IPS-NIHi7 (cell line): ENCODE data around the gene PLEKHM2.
"Not testable (repeated sequence)": the region's sequence is repeated elsewhere in the genome, so short reads cannot be mapped to it uniquely, and the experiment has no call there.

Experiments
- DNase-seq: peaks from one replicate; pipeline ENCODE4 v3.0.0; 2012; ENCODE audit warnings: mixed read lengths; ENCODE audit errors: extremely low spot score

PLEKHM2 gene

GRCh38 chr1:15684042-15684461 lies at the start of gene PLEKHM2:
Gene PLEKHM2 (plus strand): TSS chr1:15684320. CDS start chr1:15684559, 239 bp downstream.
- DNase-seq, result peak; percentile 80

- no peak for DNase-seq
Observed at GRCh38 chr1:15636436-15636835, 47.7 kb upstream of the PLEKHM2 start.

DNA sequence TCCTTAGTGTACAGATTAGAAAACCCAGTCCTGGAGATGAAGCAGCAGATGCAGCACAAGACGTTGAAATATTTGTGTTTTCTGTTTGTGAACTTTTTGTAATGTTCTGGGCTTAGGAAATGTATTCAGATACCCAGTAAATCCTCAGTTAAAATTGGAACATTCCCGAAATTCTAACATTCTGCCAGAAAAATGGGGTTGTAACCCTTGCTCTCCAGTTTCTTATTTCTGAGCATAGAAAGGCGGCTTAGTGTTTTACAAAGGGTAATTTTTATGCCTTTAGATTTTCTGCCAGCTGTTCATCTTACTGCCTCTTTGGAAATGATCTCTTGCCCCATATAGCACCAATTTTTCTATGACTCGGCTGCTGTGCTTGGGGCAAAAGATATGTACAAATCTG lies 46.3 kb upstream of the PLEKHM2 start:
- DNase-seq, result no peak

- DNase-seq, result no peak
Observed at GRCh38 chr1:15639262-15639661, 44.9 kb upstream of the PLEKHM2 start.

DNA sequence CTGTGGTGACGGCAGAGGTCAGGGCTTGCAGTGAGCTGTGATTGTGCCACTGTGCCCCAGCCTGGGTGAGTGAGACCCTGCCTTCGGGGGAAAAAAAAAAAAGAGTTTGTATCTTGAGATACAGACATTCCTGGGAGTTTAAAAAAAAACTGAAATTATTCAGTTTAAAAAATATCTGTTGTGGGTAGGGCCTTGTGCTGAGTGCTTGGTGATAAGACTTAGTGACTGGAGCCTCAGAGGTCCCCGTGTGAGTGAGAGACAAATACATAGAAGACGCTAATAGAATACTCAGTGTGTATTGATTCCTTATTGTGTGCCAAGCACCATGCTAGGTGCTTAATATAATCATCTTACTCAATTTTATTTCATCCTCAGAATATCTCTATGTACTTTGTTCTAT lies 44.2 kb upstream of the PLEKHM2 start:
- DNase-seq, result no peak

DNA sequence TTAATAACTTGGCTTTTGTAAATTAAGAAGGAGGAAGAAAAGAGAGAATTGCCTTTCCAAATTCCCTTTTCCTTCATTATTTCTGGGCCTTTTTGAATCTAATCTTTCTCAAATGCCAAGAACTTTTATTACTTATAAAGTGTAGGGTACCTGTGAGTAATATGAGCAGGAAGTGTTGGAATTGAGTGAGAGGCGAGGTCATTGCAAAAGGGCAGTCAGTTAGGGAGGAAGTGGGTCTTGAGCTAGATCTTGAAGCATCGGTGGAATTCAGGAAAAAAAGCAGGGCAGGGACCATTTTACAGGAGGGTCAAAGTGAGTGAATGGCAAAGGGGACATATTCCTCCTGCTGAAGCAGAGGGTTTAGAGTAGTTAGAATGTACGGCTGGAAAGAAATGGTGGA lies 43.5 kb upstream of the PLEKHM2 start:
- no peak for DNase-seq

DNA sequence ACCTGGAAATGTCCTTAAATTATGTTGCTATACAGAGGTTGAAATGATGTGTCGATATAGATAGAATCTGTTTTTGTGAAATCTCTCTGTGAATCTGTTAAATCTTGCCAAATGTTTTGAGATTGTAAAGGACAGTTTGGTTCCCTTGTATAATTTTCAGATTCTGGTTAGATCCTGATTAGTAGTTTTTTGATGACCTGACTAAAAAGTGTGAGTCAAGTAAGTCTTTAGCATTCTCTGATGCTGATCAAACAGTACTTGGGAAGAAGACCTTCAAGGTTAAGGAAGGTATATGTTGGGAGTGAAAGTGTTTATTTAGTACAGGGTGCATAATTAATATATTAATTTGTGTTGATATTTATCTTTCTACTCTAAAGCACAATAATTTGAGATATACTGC lies 34.2 kb upstream of the PLEKHM2 start:
- DNase-seq, result no peak

- DNase-seq, result no peak
Observed at GRCh38 chr1:15650433-15650832, 33.7 kb upstream of the PLEKHM2 start.

- not testable (repeated sequence) for DNase-seq
Observed at GRCh38 chr1:15652130-15652529, 32.0 kb upstream of the PLEKHM2 start.

GRCh38 chr1:15654091-15654690 lies 29.9 kb upstream of the PLEKHM2 start:
- DNase-seq, result no peak

- DNase-seq, result no peak
Observed at GRCh38 chr1:15656464-15656863, 27.7 kb upstream of the PLEKHM2 start.

DNA sequence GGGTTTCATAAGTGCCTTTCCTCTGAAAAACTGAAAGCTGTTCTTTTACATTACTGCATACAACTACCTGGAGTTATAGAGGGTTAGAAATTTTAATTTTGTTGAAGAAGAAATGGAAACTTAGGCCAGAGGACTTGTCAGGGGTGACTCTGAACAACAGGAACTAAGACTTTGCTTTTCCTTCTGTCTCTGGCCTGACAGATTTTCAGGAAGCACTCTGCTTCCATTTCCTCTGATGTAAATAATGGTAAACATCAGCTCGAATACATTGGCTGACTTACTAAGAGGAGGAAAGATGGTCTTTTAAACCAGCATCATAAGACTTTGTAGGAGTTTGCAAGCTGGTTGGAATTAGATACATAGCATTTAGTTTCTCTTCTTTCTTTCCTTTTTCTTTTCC lies 27.1 kb upstream of the PLEKHM2 start:
- DNase-seq, result no peak

- no peak for DNase-seq
Observed at GRCh38 chr1:15660151-15660550, 24.0 kb upstream of the PLEKHM2 start.

- no peak for DNase-seq
Observed at GRCh38 chr1:15662477-15662876, 21.6 kb upstream of the PLEKHM2 start.

- DNase-seq, result no peak
Observed at GRCh38 chr1:15663925-15664324, 20.2 kb upstream of the PLEKHM2 start.

- DNase-seq, result no peak
Observed at GRCh38 chr1:15667362-15667761, 16.8 kb upstream of the PLEKHM2 start.

GRCh38 chr1:15668089-15668754 lies 15.9 kb upstream of the PLEKHM2 start:
- no peak for DNase-seq

DNA sequence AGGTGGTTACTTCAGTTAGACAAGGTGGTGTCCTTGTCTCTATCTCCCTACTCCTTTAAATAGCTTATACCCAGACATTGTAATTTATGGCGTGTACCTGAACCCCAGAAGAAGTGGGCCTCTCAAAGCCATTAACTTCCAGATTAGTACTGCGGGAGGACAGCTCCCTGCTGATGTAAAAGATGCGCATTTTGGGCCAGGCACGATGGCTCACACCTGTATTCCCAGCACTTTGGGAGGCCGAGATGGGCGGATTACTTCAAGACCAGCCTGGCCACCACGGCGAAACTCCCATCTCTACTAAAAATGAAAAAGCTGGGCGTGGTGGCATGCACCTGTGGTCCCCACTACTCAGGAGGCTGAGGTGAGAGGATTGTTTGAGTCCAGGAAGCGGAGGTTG lies 15.0 kb upstream of the PLEKHM2 start:
- no peak for DNase-seq

DNA sequence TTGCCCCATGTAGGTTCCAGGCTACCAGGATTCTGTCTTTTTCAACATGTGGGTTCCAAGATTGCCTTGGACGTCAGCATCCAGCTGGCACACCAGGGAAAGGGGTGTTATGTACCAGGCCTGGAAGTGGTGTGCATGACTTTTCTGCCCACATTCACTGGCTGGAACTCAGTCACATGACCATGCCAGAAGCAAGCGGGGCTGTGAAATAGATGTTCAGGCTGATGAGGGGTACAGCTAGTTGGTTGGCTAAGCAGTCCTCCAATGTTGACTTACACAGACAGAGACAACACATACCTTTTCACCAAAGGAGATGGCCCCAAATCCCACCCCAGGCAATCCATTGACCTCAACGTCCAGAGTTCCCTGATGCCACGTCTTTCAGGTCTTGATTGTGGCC lies 14.3 kb upstream of the PLEKHM2 start:
- no peak for DNase-seq

DNA sequence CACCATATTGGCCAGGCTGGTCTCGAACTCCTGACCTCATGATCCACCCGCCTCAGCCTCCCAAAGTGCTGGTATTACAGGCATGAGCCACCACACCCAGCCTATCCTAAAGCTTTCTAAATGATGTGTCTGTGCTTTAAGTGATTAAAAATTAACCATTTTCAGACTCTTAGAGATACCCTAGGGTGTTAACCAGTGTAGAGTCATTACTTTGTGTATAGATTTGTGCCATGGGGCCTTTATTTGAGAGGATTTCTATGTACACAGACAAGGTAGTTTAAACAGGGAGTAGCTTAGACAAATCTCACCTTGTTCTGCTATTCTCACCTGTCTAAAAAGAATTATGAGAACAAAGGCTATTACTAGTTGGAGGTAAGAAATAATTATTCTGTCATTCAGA lies 12.7 kb upstream of the PLEKHM2 start:
- no peak for DNase-seq

GRCh38 chr1:15674386-15675159 lies 9.5 kb upstream of the PLEKHM2 start:
- no peak for DNase-seq

GRCh38 chr1:15676010-15676409 lies 8.1 kb upstream of the PLEKHM2 start:
- DNase-seq, result no peak
